ENCODE data around the gene TNFAIP8L2.
"Not testable (repeated sequence)": the region's sequence is repeated elsewhere in the genome, so short reads cannot be mapped to it uniquely, and the experiment has no call there.

TNFAIP8L2 gene

GRCh38 chr1:151146412-151147131, 9.9 kb upstream of the TNFAIP8L2 start, which contains the start of gene SEMA6C:
TSS of gene SEMA6C (minus strand) at chr1:151146631. CDS start at chr1:151142621, 4,010 bp downstream.
- peak; percentile 84 for DNase-seq

DNA sequence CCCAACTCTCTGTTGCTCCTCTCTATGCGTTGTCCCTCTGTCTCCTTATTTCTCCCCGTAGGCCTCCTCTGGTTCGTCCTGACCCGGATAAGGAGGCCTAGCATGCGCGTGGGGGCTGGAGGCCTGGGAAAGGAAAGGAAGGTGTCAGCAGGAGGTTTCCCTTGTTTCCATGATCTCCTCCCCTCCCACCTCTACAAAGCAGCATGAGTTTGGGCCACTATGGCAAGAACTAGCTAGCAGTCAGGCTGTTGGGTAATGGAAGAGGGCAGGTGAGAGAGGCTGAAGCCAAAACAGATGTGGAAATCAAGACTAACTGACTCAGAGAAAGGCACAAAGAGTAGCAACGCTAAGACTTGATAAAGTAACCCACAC, 9.3 kb upstream of the TNFAIP8L2 start:
- DNase-seq = no peak

DNA sequence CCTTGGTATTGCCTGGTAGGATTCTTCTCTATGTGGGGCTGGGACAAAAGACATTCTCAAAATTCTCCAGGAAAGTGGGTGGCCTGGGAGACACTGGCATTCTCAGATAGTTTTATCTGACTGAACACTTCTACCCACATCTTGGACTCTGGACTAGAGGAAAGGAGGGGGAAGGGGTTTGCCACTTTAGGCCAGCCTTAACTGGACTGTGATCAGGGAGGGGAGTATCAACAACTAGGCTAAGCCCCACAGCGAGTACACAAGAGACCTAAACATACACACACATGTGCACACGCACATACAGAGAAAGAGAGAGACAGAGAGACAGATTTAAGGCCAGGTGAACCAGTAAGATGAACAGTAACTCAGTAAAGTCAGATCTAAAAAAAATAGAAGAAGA, 8.8 kb upstream of the TNFAIP8L2 start:
- no peak for DNase-seq

DNA sequence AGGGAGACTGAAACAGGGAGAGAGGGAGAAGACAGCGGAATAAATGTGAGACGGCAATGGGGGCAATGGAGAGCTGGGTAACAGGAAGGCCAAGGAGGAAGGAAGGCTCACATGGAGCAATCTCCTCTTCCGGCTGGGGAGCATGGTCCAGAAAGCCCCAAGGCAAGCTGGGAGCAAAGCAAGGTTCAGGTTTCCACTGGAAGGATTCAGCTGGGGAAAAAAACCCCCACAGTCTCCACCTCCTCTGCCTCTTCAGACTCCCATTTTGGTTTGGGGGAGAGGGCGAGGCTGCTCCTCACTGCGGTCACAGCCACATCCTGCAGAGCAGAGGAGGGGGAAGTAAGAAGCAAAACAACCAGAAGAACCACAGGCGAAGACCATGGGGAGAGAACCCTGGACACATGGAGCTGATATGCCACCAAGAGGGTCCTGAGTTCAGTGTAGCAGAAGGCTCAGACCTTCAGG, 650 bp downstream of the TNFAIP8L2 start:
- DNase-seq = no peak

- no peak for DNase-seq
Observed at GRCh38 chr1:151158326-151158725, 1.9 kb downstream of the TNFAIP8L2 start.

DNA sequence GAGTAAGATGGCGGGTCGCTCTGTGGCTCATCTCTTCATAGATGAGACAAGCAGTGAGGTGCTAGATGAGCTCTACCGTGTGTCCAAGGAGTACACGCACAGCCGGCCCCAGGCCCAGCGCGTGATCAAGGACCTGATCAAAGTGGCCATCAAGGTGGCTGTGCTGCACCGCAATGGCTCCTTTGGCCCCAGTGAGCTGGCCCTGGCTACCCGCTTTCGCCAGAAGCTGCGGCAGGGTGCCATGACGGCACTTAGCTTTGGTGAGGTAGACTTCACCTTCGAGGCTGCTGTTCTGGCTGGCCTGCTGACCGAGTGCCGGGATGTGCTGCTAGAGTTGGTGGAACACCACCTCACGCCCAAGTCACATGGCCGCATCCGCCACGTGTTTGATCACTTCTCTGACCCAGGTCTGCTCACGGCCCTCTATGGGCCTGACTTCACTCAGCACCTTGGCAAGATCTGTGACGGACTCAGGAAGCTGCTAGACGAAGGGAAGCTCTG, 2.4 kb downstream of the TNFAIP8L2 start:
- DNase-seq = no peak

DNA sequence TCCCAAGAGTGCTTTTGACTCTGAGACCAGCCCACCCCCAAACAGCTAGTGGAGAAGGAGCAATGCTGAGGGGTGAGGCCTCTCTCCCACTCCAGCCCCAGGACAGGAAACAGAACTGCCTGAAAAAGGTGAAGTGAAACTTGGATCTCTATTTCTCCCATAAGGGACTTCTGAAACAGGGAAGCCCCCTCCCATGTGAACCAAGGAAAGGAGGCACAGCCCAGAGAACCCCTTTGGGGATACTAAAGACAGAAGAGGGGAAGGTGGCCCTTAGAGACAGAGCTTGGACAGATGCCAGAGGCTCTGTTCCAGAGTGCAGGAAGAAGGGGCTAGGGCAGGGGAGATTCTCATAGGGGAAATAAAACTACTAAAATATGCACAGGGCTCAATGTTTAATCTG, 2.9 kb downstream of the TNFAIP8L2 start:
- no peak for DNase-seq

GRCh38 chr1:151164732-151165280, 8.4 kb downstream of the TNFAIP8L2 start:
- DNase-seq = no peak

GRCh38 chr1:151165281-151165737, 8.9 kb downstream of the TNFAIP8L2 start:
- peak; percentile 69 for DNase-seq

- peak; percentile 93 for DNase-seq
Observed at GRCh38 chr1:151165738-151166504, 9.5 kb downstream of the TNFAIP8L2 start, which contains the start of the genes LYSMD1 and SCNM1. TSS of gene LYSMD1 (minus strand) at chr1:151165902. CDS start at chr1:151165258, 644 bp downstream. TSS of gene SCNM1 (plus strand) at chr1:151166144. CDS start at chr1:151166153, 9 bp downstream.

DNA sequence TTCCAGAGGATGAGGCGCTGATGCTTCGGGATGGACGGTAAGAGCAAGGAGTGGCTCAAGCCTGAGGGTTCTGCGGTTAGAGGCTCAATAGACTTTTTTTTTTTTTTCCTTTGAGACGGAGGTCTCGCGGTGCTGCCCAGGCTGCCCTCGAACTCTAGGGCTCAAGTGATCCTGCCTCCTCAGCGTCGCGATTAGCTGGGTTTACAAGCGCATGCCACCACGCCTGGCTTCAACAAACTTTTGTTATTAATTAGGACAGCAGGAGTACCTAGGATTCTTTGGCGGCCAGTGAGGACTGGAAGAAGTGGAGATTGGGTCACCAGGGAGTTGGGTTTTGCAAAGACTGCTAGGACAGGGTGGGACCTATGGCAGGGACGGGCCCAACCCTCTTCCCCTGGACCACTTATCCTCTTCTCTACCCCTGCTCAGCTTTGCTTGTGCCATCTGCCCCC, 10.1 kb downstream of the TNFAIP8L2 start:
- no peak for DNase-seq

- DNase-seq = no peak
Observed at GRCh38 chr1:151167116-151167515, 10.7 kb downstream of the TNFAIP8L2 start.

- no peak for DNase-seq
Observed at GRCh38 chr1:151171190-151171589, 14.7 kb downstream of the TNFAIP8L2 start.

DNA sequence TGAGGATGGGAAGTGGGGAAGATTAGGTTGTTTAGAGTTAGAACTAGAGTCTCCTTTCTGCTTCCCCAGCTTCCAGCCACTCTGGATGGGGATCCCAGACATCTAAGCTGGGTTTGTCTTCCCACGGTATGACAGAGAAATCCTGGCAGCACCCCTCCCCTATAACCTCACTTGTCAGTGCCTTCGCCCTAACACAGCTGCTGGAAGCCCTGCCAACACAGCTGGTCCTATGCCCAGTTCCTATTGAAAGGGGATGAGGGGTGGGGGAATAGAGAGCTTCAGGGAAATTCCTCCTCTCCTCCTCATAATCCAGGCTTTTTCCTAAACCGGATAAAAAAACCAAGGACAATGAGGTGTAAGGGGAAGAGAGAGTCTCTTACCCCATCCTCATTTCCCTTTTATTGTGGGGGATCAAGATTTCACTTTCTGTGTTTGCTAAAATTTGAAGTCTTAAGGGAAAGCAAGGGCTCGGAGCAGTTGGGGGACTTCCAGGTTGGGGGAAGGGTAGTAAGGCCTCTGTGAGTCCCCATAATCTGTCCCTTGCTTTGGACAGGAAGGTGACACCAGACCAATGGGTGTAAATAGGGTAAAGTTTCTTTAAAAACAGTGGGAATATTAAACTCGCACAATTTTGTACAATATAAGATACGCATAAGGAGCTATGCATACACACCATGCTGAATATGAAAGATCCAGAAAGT, 18.7 kb downstream of the TNFAIP8L2 start:
- DNase-seq = no peak

DNA sequence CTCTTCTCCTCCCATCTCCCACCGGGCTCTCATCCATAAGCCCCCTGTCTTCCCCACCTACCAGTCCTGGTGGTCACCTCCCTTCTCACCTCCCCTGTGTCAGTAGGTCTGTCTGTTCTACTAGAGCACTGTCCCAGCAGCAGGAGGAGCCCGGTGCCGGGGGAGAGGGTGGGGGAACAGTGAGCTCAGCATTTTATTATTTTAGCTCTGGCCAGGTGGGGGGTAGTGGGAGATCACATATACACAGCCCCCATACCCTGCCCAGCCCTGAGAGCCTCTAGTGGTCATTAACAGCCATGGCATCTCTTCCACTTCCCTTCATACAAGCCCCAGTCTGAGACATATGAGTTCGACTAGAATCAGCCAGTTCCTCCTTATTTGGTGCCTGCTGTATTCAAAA, 19.4 kb downstream of the TNFAIP8L2 start, which contains the start of gene TMOD4:
Gene TMOD4, minus strand, starts transcription at position 119 of the 400 bp plus-strand sequence. CDS start 1,106 bp downstream, outside the sequence.
- no peak for DNase-seq

DNA sequence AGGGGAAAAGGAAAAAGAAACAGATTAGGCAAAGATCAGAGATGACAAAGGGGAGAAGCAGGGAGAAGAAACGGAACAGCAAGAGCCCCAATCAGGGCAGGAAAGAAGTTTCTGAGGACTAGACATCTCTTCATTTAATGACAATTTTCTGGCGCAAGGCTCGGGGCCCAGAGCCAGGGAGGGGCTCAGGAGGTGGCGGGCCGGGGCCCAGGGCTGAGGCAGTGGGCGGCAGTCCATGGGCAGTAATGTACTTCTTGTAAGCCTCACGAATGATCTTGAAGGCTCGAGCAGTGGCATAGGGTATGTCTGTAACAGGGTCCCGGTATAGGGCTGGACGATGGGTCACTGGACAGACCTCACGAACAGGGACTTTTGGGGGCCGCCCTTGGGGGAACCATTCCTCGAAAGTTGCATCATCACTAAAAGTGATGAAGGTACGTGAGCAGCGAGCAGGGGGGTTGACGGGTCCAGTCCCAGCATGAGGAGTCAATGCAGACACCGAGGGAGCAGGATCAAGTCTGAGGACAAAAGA, 20.1 kb downstream of the TNFAIP8L2 start:
- no peak for DNase-seq

DNA sequence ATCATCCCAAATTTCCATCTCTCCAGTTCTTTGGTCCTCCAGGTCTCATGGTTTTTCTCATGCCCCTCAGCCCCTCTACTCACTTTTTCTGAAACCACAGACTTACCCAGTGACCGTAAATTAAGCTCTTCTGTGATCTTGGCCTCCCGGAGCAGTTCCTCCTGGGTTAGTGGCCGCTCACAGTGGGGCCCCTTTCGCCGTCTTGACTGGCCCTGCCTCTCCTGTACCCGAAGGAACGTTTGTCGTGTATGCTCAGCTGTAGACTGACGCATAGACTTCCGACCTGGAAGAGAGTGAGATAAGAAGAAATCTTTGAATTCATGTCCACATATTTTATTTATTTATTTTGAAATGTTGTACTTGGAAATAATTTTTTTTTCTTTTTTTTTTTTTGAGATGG, 27.8 kb downstream of the TNFAIP8L2 start:
- DNase-seq = no peak

- DNase-seq = no peak
Observed at GRCh38 chr1:151187205-151187604, 30.8 kb downstream of the TNFAIP8L2 start.

DNA sequence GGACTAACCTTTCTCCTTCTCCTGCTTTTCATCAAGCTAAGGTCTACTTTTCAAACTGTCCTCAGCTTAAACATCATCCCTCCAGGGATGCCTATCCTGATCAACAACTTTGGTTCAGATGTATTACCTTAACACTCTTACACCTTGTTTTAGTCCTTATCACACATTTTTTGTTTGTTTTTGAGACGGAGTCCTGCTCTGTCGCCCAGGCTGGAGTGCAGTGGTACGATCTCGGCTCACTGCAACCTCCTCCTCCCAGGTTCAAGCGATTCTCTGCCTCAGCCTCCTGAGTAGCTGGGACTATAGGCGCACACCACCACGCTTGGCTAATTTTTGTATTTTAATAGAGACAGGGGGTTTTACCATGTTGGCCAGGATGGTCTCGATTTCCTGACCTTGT, 32.2 kb downstream of the TNFAIP8L2 start:
- DNase-seq = not testable (repeated sequence)

DNA sequence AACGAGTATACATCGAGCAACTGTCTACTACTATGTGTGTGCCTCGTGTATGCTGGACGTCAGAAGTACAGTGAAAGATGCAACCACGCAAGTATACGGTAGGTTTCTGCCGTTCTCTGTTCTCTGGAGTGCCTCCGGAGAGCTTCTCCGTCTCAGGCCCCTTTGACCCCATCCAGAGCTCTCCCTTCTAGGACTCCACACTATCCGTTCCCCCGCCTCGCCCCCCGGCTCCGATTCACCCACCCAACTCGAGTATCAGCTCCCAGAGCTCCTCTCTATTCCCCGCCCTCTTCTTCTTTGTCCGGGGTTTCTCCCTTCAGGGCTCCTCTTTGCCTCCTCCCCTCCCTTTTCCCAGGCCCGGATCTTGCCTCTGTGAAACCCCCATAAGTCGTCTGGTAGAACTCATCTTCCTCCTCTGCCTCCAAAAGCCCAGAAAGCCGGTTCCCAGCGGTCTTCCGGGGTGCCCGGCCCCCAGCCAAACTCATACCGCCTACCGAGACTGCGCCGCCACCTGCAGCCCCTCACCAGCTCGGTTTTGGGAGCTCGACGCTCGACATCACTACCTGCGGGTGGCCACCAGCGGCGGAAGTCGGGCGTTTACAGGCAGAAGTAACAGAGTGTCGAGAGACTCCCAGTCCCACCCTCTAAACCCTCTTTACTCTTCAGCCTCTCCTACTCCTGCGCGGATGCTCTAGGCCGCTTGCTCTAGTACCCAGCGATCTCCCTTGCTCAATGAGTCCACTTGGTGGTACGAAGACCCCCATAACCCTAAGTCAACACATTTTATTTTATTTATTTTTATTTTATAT, 33.4 kb downstream of the TNFAIP8L2 start, which contains the start of gene VPS72:
Gene VPS72, minus strand, starts transcription at position 561 of the 809 bp plus-strand sequence. Its CDS starts 76 bp downstream, at position 485.
- peak; percentile 77 for DNase-seq

GRCh38 chr1:151192047-151192446, 35.6 kb downstream of the TNFAIP8L2 start:
- no peak for DNase-seq

All from NCI-H748 treated with DMSO at 0.1 percent for 48 hours (cell line).